ENCODE measurements around the gene CCDC40. TPM values are rescaled to one million over a fixed set of nuclear protein-coding genes. Genes with fewer than 3 reads are reported as not detected.

The CCDC40 gene
- total and polyA plus RNA-seq, 2 of the 13 experiments (the other 11 are each of a cell fraction or from before 2014, with no cell fraction given), result 4.1 to 5.5 TPM

- TF ChIP-seq, protein P1, sequence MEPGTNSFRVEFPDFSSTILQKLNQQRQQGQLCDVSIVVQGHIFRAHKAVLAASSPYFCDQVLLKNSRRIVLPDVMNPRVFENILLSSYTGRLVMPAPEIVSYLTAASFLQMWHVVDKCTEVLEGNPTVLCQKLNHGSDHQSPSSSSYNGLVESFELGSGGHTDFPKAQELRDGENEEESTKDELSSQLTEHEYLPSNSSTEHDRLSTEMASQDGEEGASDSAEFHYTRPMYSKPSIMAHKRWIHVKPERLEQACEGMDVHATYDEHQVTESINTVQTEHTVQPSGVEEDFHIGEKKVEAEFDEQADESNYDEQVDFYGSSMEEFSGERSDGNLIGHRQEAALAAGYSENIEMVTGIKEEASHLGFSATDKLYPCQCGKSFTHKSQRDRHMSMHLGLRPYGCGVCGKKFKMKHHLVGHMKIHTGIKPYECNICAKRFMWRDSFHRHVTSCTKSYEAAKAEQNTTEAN (CRISPR knock-in tag; conservative IDR thresholded peaks at IDR 0.05), result no peak; the same call in 1 of the 2 replicates
- TF ChIP-seq GFI1 (CRISPR knock-in tag; IDR thresholded peaks at IDR 0.05; ENCODE audit: borderline replicate concordance), result no peak
- TF ChIP-seq TEAD2 (CRISPR knock-in tag; IDR thresholded peaks at IDR 0.05), result no peak
- TF ChIP-seq, protein P2, sequence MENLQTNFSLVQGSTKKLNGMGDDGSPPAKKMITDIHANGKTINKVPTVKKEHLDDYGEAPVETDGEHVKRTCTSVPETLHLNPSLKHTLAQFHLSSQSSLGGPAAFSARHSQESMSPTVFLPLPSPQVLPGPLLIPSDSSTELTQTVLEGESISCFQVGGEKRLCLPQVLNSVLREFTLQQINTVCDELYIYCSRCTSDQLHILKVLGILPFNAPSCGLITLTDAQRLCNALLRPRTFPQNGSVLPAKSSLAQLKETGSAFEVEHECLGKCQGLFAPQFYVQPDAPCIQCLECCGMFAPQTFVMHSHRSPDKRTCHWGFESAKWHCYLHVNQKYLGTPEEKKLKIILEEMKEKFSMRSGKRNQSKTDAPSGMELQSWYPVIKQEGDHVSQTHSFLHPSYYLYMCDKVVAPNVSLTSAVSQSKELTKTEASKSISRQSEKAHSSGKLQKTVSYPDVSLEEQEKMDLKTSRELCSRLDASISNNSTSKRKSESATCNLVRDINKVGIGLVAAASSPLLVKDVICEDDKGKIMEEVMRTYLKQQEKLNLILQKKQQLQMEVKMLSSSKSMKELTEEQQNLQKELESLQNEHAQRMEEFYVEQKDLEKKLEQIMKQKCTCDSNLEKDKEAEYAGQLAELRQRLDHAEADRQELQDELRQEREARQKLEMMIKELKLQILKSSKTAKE (CRISPR knock-in tag; IDR thresholded peaks at IDR 0.05; ENCODE audit: borderline replicate concordance), result no peak
- no peak for TF ChIP-seq ZNF207 (IDR thresholded peaks at IDR 0.05; ENCODE audit: borderline replicate concordance)
- no peak for TF ChIP-seq NCOA2 (CRISPR knock-in tag; IDR thresholded peaks at IDR 0.05)
- TF ChIP-seq CBX2 (IDR thresholded peaks at IDR 0.05; ENCODE audit: low read depth, low read length), result no peak
- TF ChIP-seq CBX2 (CRISPR knock-in tag; IDR thresholded peaks at IDR 0.05; ENCODE audit: low read depth), result no peak
- TF ChIP-seq CCDC6 (CRISPR knock-in tag; IDR thresholded peaks at IDR 0.05), result no peak
- no peak for TF ChIP-seq TOPORS (CRISPR knock-in tag; IDR thresholded peaks at IDR 0.05)
- no peak for TF ChIP-seq ZNF547 (CRISPR knock-in tag; IDR thresholded peaks at IDR 0.05)
- TF ChIP-seq, protein P3, sequence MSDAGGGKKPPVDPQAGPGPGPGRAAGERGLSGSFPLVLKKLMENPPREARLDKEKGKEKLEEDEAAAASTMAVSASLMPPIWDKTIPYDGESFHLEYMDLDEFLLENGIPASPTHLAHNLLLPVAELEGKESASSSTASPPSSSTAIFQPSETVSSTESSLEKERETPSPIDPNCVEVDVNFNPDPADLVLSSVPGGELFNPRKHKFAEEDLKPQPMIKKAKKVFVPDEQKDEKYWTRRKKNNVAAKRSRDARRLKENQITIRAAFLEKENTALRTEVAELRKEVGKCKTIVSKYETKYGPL (CRISPR knock-in tag; IDR thresholded peaks at IDR 0.05), result no peak
- 0 out of 2 replicates have a peak, but pooled peaks have one; percentile 59 for TF ChIP-seq ZNF891 (CRISPR knock-in tag; IDR thresholded peaks at IDR 0.05)
- TF ChIP-seq JUND (CRISPR knock-in tag; IDR thresholded peaks at IDR 0.05), result no peak
- TF ChIP-seq, protein P4, sequence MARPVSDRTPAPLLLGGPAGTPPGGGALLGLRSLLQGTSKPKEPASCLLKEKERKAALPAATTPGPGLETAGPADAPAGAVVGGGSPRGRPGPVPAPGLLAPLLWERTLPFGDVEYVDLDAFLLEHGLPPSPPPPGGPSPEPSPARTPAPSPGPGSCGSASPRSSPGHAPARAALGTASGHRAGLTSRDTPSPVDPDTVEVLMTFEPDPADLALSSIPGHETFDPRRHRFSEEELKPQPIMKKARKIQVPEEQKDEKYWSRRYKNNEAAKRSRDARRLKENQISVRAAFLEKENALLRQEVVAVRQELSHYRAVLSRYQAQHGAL (CRISPR knock-in tag; IDR thresholded peaks at IDR 0.05; ENCODE audit: not compliant biosample characterization), result no peak
- TF ChIP-seq, protein P5, sequence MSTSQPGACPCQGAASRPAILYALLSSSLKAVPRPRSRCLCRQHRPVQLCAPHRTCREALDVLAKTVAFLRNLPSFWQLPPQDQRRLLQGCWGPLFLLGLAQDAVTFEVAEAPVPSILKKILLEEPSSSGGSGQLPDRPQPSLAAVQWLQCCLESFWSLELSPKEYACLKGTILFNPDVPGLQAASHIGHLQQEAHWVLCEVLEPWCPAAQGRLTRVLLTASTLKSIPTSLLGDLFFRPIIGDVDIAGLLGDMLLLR (CRISPR knock-in tag; IDR thresholded peaks at IDR 0.05), result no peak
- TF ChIP-seq GTF2F1 (IDR thresholded peaks at IDR 0.05; ENCODE audit: low read length), result no peak
- TF ChIP-seq GLMP (CRISPR knock-in tag; IDR thresholded peaks at IDR 0.05; ENCODE audit: borderline replicate concordance), result no peak
- 0 out of 2 replicates have a peak, but pooled peaks have one; percentile 20 for TF ChIP-seq ZNF768 (CRISPR knock-in tag; IDR thresholded peaks at IDR 0.05)
- TF ChIP-seq SP4 (CRISPR knock-in tag; IDR thresholded peaks at IDR 0.05), result no peak
- no peak for TF ChIP-seq REPIN1 (CRISPR knock-in tag; IDR thresholded peaks at IDR 0.05; ENCODE audit: borderline replicate concordance, low read depth)
These were observed 1.4 kb upstream of the CCDC40 start (continued) for GRCh38 chr17:80034791-80035686.
